H9 (cell line): ENCODE results near the gene NUCB2. TPM values are rescaled to one million over a fixed set of nuclear protein-coding genes. Genes with fewer than 3 reads are reported as not detected.

Source experiments
- DNase-seq: peaks from one replicate; pipeline ENCODE4 v3.0.0-alpha.2; 2017
- H2AFZ ChIP-seq: one replicate; pipeline ENCODE4 v1.6.1; 2013; ENCODE audit warnings: mild to moderate bottlenecking, low read length, control low read depth, moderate library complexity
- H2AK5ac ChIP-seq: 2 replicates; pipeline ENCODE4 v1.6.1; 2013; ENCODE audit warnings: low read length, control low read depth, mixed read lengths; ENCODE audit not compliant: insufficient read length
- H2BK120ac ChIP-seq: one replicate; pipeline ENCODE4 v1.6.1; 2013; ENCODE audit warnings: low read depth, mild to moderate bottlenecking, low read length, control low read depth, inconsistent platforms; ENCODE audit not compliant: poor library complexity, severe bottlenecking
- H2BK12ac ChIP-seq: 2 replicates; pipeline ENCODE4 v1.6.1; 2013; ENCODE audit warnings: low read length, control low read depth, mixed read lengths, low read depth; ENCODE audit not compliant: insufficient read length
- H2BK15ac ChIP-seq: 2 replicates; pipeline ENCODE4 v1.6.1; 2013; ENCODE audit warnings: low read depth, low read length, control low read depth
- H2BK20ac ChIP-seq: one replicate; pipeline ENCODE4 v1.6.1; 2013; ENCODE audit warnings: low read depth, mild to moderate bottlenecking, low read length, control low read depth, inconsistent platforms; ENCODE audit not compliant: poor library complexity, severe bottlenecking
- H2BK5ac ChIP-seq: 2 replicates; pipeline ENCODE4 v1.6.1; 2013; ENCODE audit warnings: low read length, control low read depth, mixed read lengths; ENCODE audit not compliant: insufficient read length
- H3K14ac ChIP-seq: 2 replicates; pipeline ENCODE4 v1.6.1; 2013; ENCODE audit warnings: low read length, control low read depth; ENCODE audit not compliant: insufficient read depth
- H3K18ac ChIP-seq: 2 replicates; pipeline ENCODE4 v1.6.1; 2013; ENCODE audit warnings: low read depth, mild to moderate bottlenecking, mixed read lengths, low read length, control low read depth; ENCODE audit not compliant: insufficient read length
- H3K23ac ChIP-seq: 2 replicates; pipeline ENCODE4 v1.6.1; 2013; ENCODE audit warnings: low read length, control low read depth, mixed read lengths, low read depth; ENCODE audit not compliant: insufficient read length
- H3K23me2 ChIP-seq: 2 replicates; pipeline ENCODE4 v1.6.1; 2013; ENCODE audit warnings: low read depth, mild to moderate bottlenecking, mixed read lengths, low read length, control low read depth; ENCODE audit not compliant: insufficient read length, poor library complexity, severe bottlenecking
- H3K27ac ChIP-seq: 2 replicates; pipeline ENCODE4 v1.5.1; 2013; ENCODE audit warnings: low read length, control low read depth, mixed read lengths, low read depth; ENCODE audit not compliant: insufficient read length
- H3K27me3 ChIP-seq: 2 replicates; pipeline ENCODE4 v1.6.1; 2013; ENCODE audit warnings: low read length, control low read depth, inconsistent platforms; ENCODE audit not compliant: insufficient read depth
- H3K4ac ChIP-seq: 2 replicates; pipeline ENCODE4 v1.6.1; 2013; ENCODE audit warnings: low read depth, mild to moderate bottlenecking, control low read depth, inconsistent platforms, low read length, moderate library complexity
- H3K4me1 ChIP-seq: 2 replicates; pipeline ENCODE4 v1.6.1; 2013; ENCODE audit warnings: low read length, control low read depth, inconsistent platforms; ENCODE audit not compliant: insufficient read depth
- H3K4me2 ChIP-seq: 2 replicates; pipeline ENCODE4 v1.6.1; 2013; ENCODE audit warnings: low read length, control low read depth, mixed read lengths; ENCODE audit not compliant: insufficient read length, insufficient read depth
- H3K56ac ChIP-seq: 2 replicates; pipeline ENCODE4 v1.6.1; 2013; ENCODE audit warnings: low read depth, mild to moderate bottlenecking, mixed read lengths, low read length, control low read depth; ENCODE audit not compliant: insufficient read length
- H3K79me1 ChIP-seq: 2 replicates; pipeline ENCODE4 v1.6.1; 2013; ENCODE audit warnings: low read depth, mild to moderate bottlenecking, moderate library complexity, low read length, control low read depth, inconsistent platforms; ENCODE audit not compliant: insufficient read depth, poor library complexity, severe bottlenecking
- H3K79me2 ChIP-seq: 2 replicates; pipeline ENCODE4 v1.6.1; 2013; ENCODE audit warnings: low read length, control low read depth, inconsistent platforms; ENCODE audit not compliant: insufficient read depth
- H3K9ac ChIP-seq: 2 replicates; pipeline ENCODE4 v1.6.1; 2013; ENCODE audit warnings: low read length, control low read depth, mixed read lengths; ENCODE audit not compliant: insufficient read length; ENCODE audit errors: extremely low read depth
- H3K9me3 ChIP-seq: one replicate; pipeline ENCODE4 v1.6.1; 2013; ENCODE audit warnings: low read depth, low read length, inconsistent platforms; ENCODE audit not compliant: control insufficient read depth
- H3T11ph ChIP-seq: one replicate; pipeline ENCODE4 v1.6.1; 2013; ENCODE audit warnings: mild to moderate bottlenecking, low read length, control low read depth, inconsistent platforms
- H4K20me1 ChIP-seq: one replicate; pipeline ENCODE4 v1.6.1; 2013; ENCODE audit not compliant: control insufficient read depth, insufficient read length, insufficient read depth
- H4K5ac ChIP-seq: 2 replicates; pipeline ENCODE4 v1.6.1; 2013; ENCODE audit warnings: low read depth, mild to moderate bottlenecking, mixed read lengths, low read length, control low read depth; ENCODE audit not compliant: insufficient read length
- H4K8ac ChIP-seq: replicated peaks from 2 replicates; pipeline ENCODE4 v1.6.1; 2013; ENCODE audit warnings: low read length, control low read depth, mixed read lengths, low read depth; ENCODE audit not compliant: insufficient read length
- H4K91ac ChIP-seq: 2 replicates; pipeline ENCODE4 v1.6.1; 2013; ENCODE audit warnings: low read depth, mild to moderate bottlenecking, moderate library complexity, mixed read lengths, low read length, control low read depth; ENCODE audit not compliant: insufficient read length
- H3K27ac Mint-ChIP-seq, 3 experiments: 2 replicates in 2 of 3; 3 replicates in 1 of 3; pipeline ENCODE4 v1.8.0; 2020 to 2021; ENCODE audit warnings: mixed read lengths in 3 of 3, mild to moderate bottlenecking in 1 of 3, moderate library complexity in 1 of 3
- H3K27me3 Mint-ChIP-seq: 2 replicates; pipeline ENCODE4 v1.8.0; 2021; ENCODE audit warnings: low read depth, mild to moderate bottlenecking, moderate library complexity, mixed read lengths
- H3K36me3 Mint-ChIP-seq, 3 experiments: 2 replicates in 2 of 3; 3 replicates in 1 of 3; pipeline ENCODE4 v1.8.0; 2020 to 2021; ENCODE audit warnings: low read depth in 3 of 3, mixed read lengths in 3 of 3; ENCODE audit not compliant: insufficient read depth in 1 of 3
- H3K4me1 Mint-ChIP-seq, 2 experiments: 2 replicates each; pipeline ENCODE4 v1.8.0; 2020; ENCODE audit warnings: mixed read lengths in 2 of 2
- H3K4me3 Mint-ChIP-seq, 2 experiments: 2 replicates in 1 of 2; 3 replicates in 1 of 2; pipeline ENCODE4 v1.8.0; 2020 to 2021; ENCODE audit warnings: mild to moderate bottlenecking in 2 of 2, mixed read lengths in 2 of 2, moderate library complexity in 1 of 2
- H3K9me3 Mint-ChIP-seq, 2 experiments: 2 replicates in 1 of 2; 3 replicates in 1 of 2; pipeline ENCODE4 v1.8.0; 2020; ENCODE audit warnings: mild to moderate bottlenecking in 2 of 2, mixed read lengths in 2 of 2, moderate library complexity in 1 of 2
- WGBS: extraction: QIAGEN DNeasy Blood & Tissue Kit; methylation state at CpG from one replicate; pipeline ENCODE4 v1.1.7; 2013; ENCODE audit warnings: missing lambda C conversion rate, low lambda C conversion rate, mixed read lengths; ENCODE audit not compliant: insufficient read length; ENCODE audit errors: extremely low coverage; 5-methylcytosine and 5-hydroxymethylcytosine counted together
- total RNA-seq: library from RNA; stranded (reverse); gene quantifications from 2 replicates; pipeline ENCODE4 v1.2.1, GENCODE V29; 2021
- TF ChIP-seq, protein P1 (sequence below): fragments of 200-600 bp; sonication (generic); conservative IDR thresholded peaks from 3 replicates; pipeline ENCODE4 v1.8.0; 2021; ENCODE audit warnings: antibody characterized with exemption, mild to moderate bottlenecking

Gene NUCB2
- total RNA-seq, 1 experiment from 2014 or later: 29.1 TPM

- Histone ChIP-seq H3K27me3 (no peaks in the 10 kb centered on the region), H2BK15ac (peak overlapping the region; percentile 2; the same call in 1 of the 2 replicates), H2BK12ac (no peak overlapping the region), H3K79me1 (no peaks in the 10 kb centered on the region), H3K23ac (no peak overlapping the region), H3K18ac (no peak overlapping the region), H4K91ac (no peak overlapping the region), H3K27ac (no peak overlapping the region), H4K8ac (no peak overlapping the region), H2BK5ac (no peak overlapping the region), H3K9me3 (no peaks in the 10 kb centered on the region), H2AK5ac (no peak overlapping the region), H3K4ac (no peak overlapping the region), H3K4me1 (no peaks in the 10 kb centered on the region), H3T11ph (no peak overlapping the region), H4K5ac (no peak overlapping the region), H4K20me1 (no peaks in the 10 kb centered on the region), H2BK20ac (no peak overlapping the region), H2AFZ (no peak overlapping the region), H3K23me2 (peaks cover 5% of the 10 kb centered on the region), H3K14ac (no peak overlapping the region), H3K9ac (no peak overlapping the region), H3K79me2 (no peaks in the 10 kb centered on the region), H3K4me2 (no peak overlapping the region), H2BK120ac (no peak overlapping the region), H3K56ac (no peak overlapping the region)
- Mint-ChIP-seq H3K4me3 (peak overlapping the region in 1 of 2 experiments; percentile 32; a peak in 1 of 5 replicates), H3K9me3 (no peaks in the 10 kb centered on the region), H3K4me1 (peaks cover 6 to 10% of the 10 kb centered on the region in 2 experiments), H3K27ac (peak overlapping the region in 2 of 3 experiments; percentile 31 to 58; a peak in 2 of 7 replicates), H3K27me3 (peaks cover 26% of the 10 kb centered on the region), H3K36me3 (no peaks in the 10 kb centered on the region)
- no CpG with 5 or more reads among the region's 5 CpGs for WGBS
- TF ChIP-seq, protein P1, sequence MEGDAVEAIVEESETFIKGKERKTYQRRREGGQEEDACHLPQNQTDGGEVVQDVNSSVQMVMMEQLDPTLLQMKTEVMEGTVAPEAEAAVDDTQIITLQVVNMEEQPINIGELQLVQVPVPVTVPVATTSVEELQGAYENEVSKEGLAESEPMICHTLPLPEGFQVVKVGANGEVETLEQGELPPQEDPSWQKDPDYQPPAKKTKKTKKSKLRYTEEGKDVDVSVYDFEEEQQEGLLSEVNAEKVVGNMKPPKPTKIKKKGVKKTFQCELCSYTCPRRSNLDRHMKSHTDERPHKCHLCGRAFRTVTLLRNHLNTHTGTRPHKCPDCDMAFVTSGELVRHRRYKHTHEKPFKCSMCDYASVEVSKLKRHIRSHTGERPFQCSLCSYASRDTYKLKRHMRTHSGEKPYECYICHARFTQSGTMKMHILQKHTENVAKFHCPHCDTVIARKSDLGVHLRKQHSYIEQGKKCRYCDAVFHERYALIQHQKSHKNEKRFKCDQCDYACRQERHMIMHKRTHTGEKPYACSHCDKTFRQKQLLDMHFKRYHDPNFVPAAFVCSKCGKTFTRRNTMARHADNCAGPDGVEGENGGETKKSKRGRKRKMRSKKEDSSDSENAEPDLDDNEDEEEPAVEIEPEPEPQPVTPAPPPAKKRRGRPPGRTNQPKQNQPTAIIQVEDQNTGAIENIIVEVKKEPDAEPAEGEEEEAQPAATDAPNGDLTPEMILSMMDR: no peak
- peak; percentile 67 for DNase-seq
Observed at GRCh38 chr11:17273668-17274282, 2.8 kb upstream of the NUCB2 start.
